WTC11 (cell line): Measurements from ENCODE around the gene NAA20. TPM values are rescaled to one million over a fixed set of nuclear protein-coding genes. Genes with fewer than 3 reads are reported as not detected.

ENCODE experiments used
- ATAC-seq: fragments of 200-7000 bp; cut with Tn5 transposase; 2 replicates; pipeline ENCODE4 v1.10.0; 2021; ENCODE audit warnings: mild to moderate bottlenecking, moderate library complexity
- CTCF ChIA-PET: fragments of 300-600 bp; sonication (Branson Sonifier 250); formaldehyde crosslinking; loops from one replicate; lab custom pipeline; 2021; ENCODE audit warnings: antibody characterized with exemption; lab: Charles Lee
- POLR2A ChIA-PET: fragments of 350-600 bp; sonication (Branson Sonifier 250); formaldehyde crosslinking; loops from one replicate; lab custom pipeline; 2021; ENCODE audit warnings: antibody characterized with exemption; lab: Charles Lee
- DNase-seq: peaks from one replicate; pipeline ENCODE4 v3.0.0; 2021; ENCODE audit warnings: low spot score
- H3K27ac Mint-ChIP-seq: 2 replicates; pipeline ENCODE4 v1.8.0; 2021; ENCODE audit warnings: mixed read lengths
- H3K27me3 Mint-ChIP-seq: 2 replicates; pipeline ENCODE4 v1.8.0; 2021; ENCODE audit warnings: low read depth, mild to moderate bottlenecking, moderate library complexity, mixed read lengths
- H3K36me3 Mint-ChIP-seq: 2 replicates; pipeline ENCODE4 v1.8.0; 2021; ENCODE audit warnings: mixed read lengths
- H3K4me1 Mint-ChIP-seq: 2 replicates; pipeline ENCODE4 v1.8.0; 2022; ENCODE audit warnings: mixed read lengths
- H3K4me3 Mint-ChIP-seq: 2 replicates; pipeline ENCODE4 v1.8.0; 2021; ENCODE audit warnings: mild to moderate bottlenecking, moderate library complexity, mixed read lengths
- H3K9me3 Mint-ChIP-seq: 2 replicates; pipeline ENCODE4 v1.8.0; 2021; ENCODE audit warnings: mixed read lengths
- FOXK1 ChIP-seq: sonication (generic); formaldehyde crosslinking; IDR thresholded peaks from 2 replicates; pipeline ENCODE4 v1.8.0; 2022; ENCODE audit warnings: mild to moderate bottlenecking, moderate library complexity, missing genetic modification reagents
- GABPB1 ChIP-seq: sonication (generic); formaldehyde crosslinking; IDR thresholded peaks from 2 replicates; pipeline ENCODE4 v1.8.1; 2023; ENCODE audit warnings: mild to moderate bottlenecking, missing genetic modification reagents
- GRHL2 ChIP-seq: fragments of 250-450 bp; sonication (Bioruptor Pico); IDR thresholded peaks from 2 replicates; pipeline ENCODE4 v1.8.0; 2022; ENCODE audit warnings: mild to moderate bottlenecking, moderate library complexity; ENCODE audit not compliant: insufficient replicate concordance, severe bottlenecking
- GTF2I ChIP-seq: fragments of 250-450 bp; sonication (Bioruptor Pico); conservative IDR thresholded peaks from 2 replicates; pipeline ENCODE4 v1.4.0; 2021; ENCODE audit warnings: mild to moderate bottlenecking
- NR3C1 ChIP-seq: sonication (generic); formaldehyde crosslinking; conservative IDR thresholded peaks from 2 replicates; pipeline ENCODE4 v1.8.1; 2023; ENCODE audit warnings: low read depth, mild to moderate bottlenecking, missing genetic modification reagents
- SOX15 ChIP-seq: fragments of 250-450 bp; sonication (Bioruptor Pico); IDR thresholded peaks from 2 replicates; pipeline ENCODE4 v1.9.0; 2021; ENCODE audit warnings: mild to moderate bottlenecking
- TEAD4 ChIP-seq: sonication (generic); formaldehyde crosslinking; IDR thresholded peaks from 2 replicates; pipeline ENCODE4 v1.8.0; 2022; ENCODE audit warnings: mild to moderate bottlenecking, missing genetic modification reagents
- ZNF138 ChIP-seq: sonication (generic); formaldehyde crosslinking; conservative IDR thresholded peaks from 2 replicates; pipeline ENCODE4 v1.8.1; 2022; ENCODE audit warnings: mild to moderate bottlenecking, moderate library complexity, missing genetic modification reagents
- ZNF232 ChIP-seq: sonication (generic); formaldehyde crosslinking; IDR thresholded peaks from 2 replicates; pipeline ENCODE4 v1.8.0; 2022; ENCODE audit warnings: mild to moderate bottlenecking, missing genetic modification reagents
- total RNA-seq: library from RNA; stranded (reverse); gene quantifications from 3 replicates; pipeline ENCODE4 v1.2.3, GENCODE V29; 2021
- TF ChIP-seq, protein P1 (sequence below): sonication (generic); formaldehyde crosslinking; IDR thresholded peaks from 2 replicates; pipeline ENCODE4 v1.8.1; 2023; ENCODE audit warnings: mild to moderate bottlenecking, moderate library complexity, missing genetic modification reagents
- TF ChIP-seq, protein P2 (sequence below): sonication (generic); formaldehyde crosslinking; IDR thresholded peaks from 2 replicates; pipeline ENCODE4 v1.8.1; 2022; ENCODE audit warnings: low read depth, mild to moderate bottlenecking, moderate library complexity, missing genetic modification reagents, borderline replicate concordance
- TF ChIP-seq, protein P3 (sequence below): fragments of 250-450 bp; sonication (Bioruptor Pico); IDR thresholded peaks from 2 replicates; pipeline ENCODE4 v1.9.0; 2021; ENCODE audit warnings: mild to moderate bottlenecking
- TF ChIP-seq, protein P4 (sequence below): sonication (generic); formaldehyde crosslinking; IDR thresholded peaks from 2 replicates; pipeline ENCODE4 v1.8.0; 2022; ENCODE audit warnings: mild to moderate bottlenecking, missing genetic modification reagents
- TF ChIP-seq, protein P5 (sequence below): fragments of 250-450 bp; sonication (Bioruptor Pico); conservative IDR thresholded peaks from 2 replicates; pipeline ENCODE4 v1.9.0; 2021; ENCODE audit warnings: mild to moderate bottlenecking

Gene NAA20
- total RNA-seq, 1 experiment from 2014 or later, result 34.0 TPM

DNA sequence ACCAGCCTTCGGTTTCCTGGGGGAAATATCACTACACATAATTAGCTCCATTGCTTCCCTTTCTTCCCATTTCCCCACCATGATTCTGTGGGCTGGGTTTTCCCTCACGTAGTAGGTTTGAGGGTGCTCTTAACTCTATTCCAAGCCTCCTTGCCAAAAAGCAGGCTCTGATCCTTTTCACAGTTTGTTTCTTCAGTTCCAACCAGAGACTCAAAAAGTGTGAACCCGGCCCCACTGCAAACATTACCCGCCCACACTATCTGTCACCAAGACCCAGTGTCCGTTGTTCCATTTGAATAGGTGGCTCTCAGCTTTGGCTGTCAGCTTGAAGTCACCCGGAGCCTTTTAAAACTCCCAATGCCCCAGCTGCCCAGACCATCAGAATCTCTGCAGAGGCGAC lies 11.8 kb upstream of the NAA20 start (continued):
- TF ChIP-seq, protein P1, sequence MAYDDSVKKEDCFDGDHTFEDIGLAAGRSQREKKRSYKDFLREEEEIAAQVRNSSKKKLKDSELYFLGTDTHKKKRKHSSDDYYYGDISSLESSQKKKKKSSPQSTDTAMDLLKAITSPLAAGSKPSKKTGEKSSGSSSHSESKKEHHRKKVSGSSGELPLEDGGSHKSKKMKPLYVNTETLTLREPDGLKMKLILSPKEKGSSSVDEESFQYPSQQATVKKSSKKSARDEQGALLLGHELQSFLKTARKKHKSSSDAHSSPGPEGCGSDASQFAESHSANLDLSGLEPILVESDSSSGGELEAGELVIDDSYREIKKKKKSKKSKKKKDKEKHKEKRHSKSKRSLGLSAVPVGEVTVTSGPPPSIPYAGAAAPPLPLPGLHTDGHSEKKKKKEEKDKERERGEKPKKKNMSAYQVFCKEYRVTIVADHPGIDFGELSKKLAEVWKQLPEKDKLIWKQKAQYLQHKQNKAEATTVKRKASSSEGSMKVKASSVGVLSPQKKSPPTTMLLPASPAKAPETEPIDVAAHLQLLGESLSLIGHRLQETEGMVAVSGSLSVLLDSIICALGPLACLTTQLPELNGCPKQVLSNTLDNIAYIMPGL (CRISPR knock-in tag), result no peak

DNA sequence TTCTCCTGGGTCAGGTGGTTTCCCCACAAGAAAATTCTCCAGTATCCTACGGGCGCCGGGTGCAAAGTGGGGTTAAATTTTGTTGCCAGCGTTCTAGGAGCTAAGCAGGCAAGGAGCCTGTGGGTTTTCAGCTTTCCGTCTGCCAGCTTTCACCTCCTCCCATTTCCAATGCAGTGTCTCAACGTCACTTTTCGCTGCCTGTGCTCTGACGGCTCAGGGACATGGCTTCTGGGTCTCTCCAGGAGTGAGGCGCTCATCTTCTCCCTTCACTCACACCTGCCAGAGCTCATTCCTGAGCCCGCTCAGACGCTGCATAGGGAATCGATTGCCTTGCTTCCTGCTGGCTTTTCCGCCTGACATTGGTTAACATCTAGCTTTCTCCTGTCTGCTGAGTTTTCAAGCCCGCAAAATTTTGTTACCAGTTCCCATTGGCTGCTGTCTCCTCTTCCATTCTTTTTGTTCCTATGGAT lies 7.3 kb upstream of the NAA20 start:
- H3K4me3 Mint-ChIP-seq, result peak overlapping the region; percentile 3; the same call in 1 of the 2 replicates
- POLR2A ChIA-PET, result no interaction called here
- peak; percentile 35 for DNase-seq
- TF ChIP-seq, protein P2, sequence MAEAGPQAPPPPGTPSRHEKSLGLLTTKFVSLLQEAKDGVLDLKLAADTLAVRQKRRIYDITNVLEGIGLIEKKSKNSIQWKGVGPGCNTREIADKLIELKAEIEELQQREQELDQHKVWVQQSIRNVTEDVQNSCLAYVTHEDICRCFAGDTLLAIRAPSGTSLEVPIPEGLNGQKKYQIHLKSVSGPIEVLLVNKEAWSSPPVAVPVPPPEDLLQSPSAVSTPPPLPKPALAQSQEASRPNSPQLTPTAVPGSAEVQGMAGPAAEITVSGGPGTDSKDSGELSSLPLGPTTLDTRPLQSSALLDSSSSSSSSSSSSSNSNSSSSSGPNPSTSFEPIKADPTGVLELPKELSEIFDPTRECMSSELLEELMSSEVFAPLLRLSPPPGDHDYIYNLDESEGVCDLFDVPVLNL (CRISPR knock-in tag), result no peak
- no peak for TF ChIP-seq TEAD4 (CRISPR knock-in tag)
- TF ChIP-seq, protein P3, sequence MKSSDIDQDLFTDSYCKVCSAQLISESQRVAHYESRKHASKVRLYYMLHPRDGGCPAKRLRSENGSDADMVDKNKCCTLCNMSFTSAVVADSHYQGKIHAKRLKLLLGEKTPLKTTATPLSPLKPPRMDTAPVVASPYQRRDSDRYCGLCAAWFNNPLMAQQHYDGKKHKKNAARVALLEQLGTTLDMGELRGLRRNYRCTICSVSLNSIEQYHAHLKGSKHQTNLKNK, result no peak
- no peak for TF ChIP-seq ZNF232 (CRISPR knock-in tag)
- no peak for TF ChIP-seq NR3C1 (CRISPR knock-in tag)
- TF ChIP-seq GTF2I (CRISPR knock-in tag), result no peak
- no peak for TF ChIP-seq ZNF138
- TF ChIP-seq, protein P4, sequence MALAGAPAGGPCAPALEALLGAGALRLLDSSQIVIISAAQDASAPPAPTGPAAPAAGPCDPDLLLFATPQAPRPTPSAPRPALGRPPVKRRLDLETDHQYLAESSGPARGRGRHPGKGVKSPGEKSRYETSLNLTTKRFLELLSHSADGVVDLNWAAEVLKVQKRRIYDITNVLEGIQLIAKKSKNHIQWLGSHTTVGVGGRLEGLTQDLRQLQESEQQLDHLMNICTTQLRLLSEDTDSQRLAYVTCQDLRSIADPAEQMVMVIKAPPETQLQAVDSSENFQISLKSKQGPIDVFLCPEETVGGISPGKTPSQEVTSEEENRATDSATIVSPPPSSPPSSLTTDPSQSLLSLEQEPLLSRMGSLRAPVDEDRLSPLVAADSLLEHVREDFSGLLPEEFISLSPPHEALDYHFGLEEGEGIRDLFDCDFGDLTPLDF (CRISPR knock-in tag), result no peak
- TF ChIP-seq FOXK1, result no peak
- TF ChIP-seq, protein P5, sequence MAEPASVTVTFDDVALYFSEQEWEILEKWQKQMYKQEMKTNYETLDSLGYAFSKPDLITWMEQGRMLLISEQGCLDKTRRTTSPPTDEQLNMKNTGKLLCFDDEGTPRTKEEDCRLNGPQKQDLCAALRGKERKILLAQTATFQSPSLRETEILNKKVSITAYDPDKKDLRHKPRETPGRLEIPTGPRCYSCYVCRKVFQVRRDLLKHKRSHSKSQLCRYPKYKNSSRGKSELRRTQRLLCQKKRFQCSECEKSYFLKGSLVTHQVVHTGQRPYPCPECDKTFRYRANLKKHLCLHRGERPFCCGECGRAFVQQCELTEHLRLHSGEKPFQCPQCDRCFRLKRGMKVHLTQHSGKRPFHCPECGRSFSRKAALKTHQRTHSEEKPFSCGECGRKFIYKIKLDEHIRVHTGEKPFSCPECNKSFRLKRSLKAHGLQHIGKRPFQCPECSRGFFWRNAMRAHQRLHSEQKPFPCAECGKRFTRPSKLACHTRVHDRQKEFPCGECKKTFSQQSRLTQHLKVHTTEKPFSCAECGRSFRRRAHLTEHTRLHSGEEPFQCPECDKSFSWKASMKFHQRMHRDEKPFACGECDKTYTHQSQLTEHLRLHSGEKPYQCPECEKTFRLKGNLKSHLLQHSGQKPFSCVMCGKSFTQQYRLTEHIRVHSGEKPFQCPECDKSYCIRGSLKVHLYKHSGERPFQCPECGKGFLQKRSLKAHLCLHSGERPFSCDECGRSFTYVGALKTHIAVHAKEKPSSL, result no peak
- TF ChIP-seq GRHL2 (CRISPR knock-in tag), result no peak
- CTCF ChIA-PET, result interaction anchor here (0.5 to 1.4 kb wide), 5 partner anchors 7 to 229 kb away, joined by 3 to 4 read pairs (median 4); partner anchors contain the start of gene NAA20
- H3K27ac Mint-ChIP-seq, result peak overlapping the region; percentile 22
- peak; percentile 92 for ATAC-seq
- H3K9me3 Mint-ChIP-seq, result no peaks in the 10 kb centered on the region
- no peaks in the 10 kb centered on the region; the same call in 1 of the 2 replicates for H3K27me3 Mint-ChIP-seq
- H3K4me1 Mint-ChIP-seq, result peaks cover 7% of the 10 kb centered on the region
- H3K36me3 Mint-ChIP-seq, result no peaks in the 10 kb centered on the region

DNA sequence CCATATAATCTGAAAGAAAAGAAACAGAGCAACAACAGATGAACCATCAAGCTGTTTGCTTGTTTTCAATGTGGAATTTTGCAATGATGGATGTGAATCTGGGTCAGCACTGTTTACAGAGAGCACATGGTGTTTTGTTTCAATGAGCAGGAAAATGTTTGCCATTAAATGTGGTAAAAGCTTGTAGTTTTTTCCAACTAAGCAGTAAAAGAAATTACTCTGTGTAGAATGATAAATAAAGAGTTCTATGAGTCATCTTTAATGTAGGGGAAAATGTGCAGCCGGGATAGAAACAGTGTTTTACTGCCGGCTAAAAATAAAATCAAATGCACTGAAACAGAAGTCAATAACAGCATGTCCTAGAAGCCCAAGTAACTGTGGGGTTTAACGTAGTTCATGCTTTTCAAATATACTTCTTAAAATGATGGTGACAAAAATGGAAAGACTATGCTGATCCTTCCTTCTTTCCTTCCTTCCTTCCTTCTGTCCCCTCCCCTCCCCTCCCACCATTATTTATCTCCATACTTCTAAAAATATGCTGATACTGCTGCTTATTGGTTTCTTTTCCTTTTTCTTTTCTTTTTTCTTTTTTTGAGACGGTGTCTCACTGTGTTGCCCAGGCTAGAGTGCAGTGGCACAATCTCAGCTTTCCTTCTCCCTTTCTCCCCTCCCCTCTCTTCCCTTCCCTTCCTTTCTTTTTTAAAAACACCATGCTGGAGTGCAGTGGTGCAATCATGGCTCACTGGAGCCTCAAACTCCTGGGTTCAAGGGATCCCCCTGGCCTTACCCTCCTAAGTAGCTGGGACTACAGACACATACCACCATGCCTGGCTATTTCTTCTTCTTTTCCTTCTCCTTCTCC lies 6.3 kb upstream of the NAA20 start:
- Mint-ChIP-seq H3K27me3 (no peaks in the 10 kb centered on the region; the same call in 1 of the 2 replicates), H3K27ac (no peak overlapping the region), H3K4me3 (no peak overlapping the region), H3K9me3 (no peaks in the 10 kb centered on the region), H3K4me1 (peaks cover 7% of the 10 kb centered on the region), H3K36me3 (no peaks in the 10 kb centered on the region)
- ChIA-PET CTCF (interaction anchor here (1.3 kb wide), 1 partner anchor 222 kb away, joined by 4 read pairs; no protein-coding TSS in a partner anchor), POLR2A (no interaction called here)
- DNase-seq (no peak), ATAC-seq (no peak)
- TF ChIP-seq SOX15 (CRISPR knock-in tag) (no peak), GABPB1 (CRISPR knock-in tag) (peak; percentile 66; the same call in 1 of the 2 replicates)
